GM19099 (cell line): Measurements from ENCODE around the gene HOXC4.

ENCODE experiments used
- POLR2A ChIP-seq: IDR thresholded peaks from 3 replicates; pipeline ENCODE4 v1.6.1; 2011; ENCODE audit warnings: low read depth; ENCODE audit not compliant: insufficient read length; ENCODE audit errors: extremely low read depth

Gene HOXC4

DNA sequence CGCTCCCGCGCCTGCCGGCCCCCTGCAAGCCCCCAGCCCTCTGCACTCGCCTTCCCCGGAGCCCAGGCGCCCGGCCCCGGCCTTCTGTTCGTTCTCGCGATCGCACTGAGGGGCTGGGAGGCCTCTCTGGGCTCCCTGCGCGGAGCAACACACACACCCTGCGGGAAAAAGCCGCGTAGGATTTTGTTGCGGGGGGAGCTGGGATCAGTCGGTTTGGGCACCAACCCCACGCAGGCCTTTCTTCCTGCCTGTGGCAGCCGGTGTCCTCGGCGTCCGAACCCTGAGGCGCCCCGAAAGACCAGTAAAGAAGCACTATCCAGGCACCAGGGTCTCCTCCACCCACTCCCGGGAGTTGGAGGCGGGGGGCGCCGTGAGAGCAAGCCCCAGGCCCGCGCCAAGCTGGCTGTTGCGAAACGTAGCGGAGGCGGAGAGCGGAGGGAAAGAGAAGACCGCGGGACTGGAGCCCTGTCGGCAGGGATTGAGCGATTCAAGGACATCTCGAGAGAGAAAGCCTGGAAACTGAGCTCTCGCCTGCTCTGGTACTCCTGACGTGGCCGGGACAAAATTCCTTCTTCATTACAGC is 22.7 kb upstream of the HOXC4 start:
- TF ChIP-seq POLR2A: no peak

- no peak for TF ChIP-seq POLR2A
These were observed 22.2 kb upstream of the HOXC4 start for GRCh38 chr12:54031480-54031879.

DNA sequence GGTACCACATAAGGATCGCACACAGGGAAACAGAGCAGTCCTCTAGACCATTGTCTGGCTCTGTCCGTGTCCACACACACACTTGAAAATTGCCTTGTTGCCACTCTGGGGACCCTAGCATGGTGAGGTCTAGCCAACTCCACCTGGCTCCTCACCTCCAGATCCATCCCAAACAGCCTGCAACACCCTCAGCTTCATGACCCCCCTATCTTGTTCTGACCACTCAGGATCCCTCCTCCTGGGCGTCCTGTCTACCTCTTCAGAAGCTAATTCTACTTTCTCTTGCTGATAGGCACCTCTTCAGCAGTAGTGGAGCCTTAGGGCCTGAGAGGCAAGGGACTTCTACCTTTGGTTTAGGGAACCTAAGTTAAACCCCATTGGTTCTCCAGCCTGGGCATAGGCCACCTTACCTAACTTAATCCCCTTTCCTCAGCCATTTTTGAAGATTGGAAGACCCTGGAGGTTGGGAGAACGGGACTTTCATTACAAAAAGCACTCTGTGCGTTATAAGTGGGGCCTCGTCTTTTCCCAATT is 21.5 kb upstream of the HOXC4 start:
- TF ChIP-seq POLR2A: no peak

GRCh38 chr12:54032627-54033100 is 21.0 kb upstream of the HOXC4 start, which contains the start of gene HOXC5:
Gene HOXC5 (plus strand): TSS chr12:54033050. CDS start chr12:54033123, 73 bp downstream.
- no peak for TF ChIP-seq POLR2A

GRCh38 chr12:54033106-54033979 is 20.3 kb upstream of the HOXC4 start:
- TF ChIP-seq POLR2A: no peak

GRCh38 chr12:54033980-54034784 is 19.5 kb upstream of the HOXC4 start:
- no peak for TF ChIP-seq POLR2A

DNA sequence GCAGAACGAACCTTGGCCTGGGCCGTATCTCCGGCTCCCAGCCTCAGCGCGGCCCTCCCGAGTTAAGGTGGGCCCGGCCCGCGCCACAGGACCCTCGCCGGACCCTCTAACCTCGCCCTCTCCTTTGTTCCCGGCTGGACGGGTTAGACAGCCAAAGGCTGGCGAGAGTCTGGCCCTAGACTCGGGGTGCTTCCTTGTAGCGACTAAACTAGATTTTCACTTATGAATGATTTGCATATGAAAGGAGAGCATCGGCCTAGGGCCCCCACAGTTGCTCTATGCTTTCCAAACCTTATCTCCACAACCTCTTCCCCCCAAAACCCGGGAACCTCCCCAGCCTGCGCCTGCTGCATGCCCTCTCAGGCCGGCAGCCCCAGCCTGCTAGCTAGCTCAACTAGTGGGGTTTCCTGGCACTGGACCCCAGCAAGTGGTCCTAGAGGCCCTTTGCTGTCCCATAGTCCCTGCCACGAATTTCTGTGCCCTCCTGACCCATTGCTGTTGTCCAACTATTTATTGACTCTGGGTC is 18.8 kb upstream of the HOXC4 start:
- no peak for TF ChIP-seq POLR2A

- no peak for TF ChIP-seq POLR2A
These were observed 17.9 kb upstream of the HOXC4 start for GRCh38 chr12:54035568-54036264.

DNA sequence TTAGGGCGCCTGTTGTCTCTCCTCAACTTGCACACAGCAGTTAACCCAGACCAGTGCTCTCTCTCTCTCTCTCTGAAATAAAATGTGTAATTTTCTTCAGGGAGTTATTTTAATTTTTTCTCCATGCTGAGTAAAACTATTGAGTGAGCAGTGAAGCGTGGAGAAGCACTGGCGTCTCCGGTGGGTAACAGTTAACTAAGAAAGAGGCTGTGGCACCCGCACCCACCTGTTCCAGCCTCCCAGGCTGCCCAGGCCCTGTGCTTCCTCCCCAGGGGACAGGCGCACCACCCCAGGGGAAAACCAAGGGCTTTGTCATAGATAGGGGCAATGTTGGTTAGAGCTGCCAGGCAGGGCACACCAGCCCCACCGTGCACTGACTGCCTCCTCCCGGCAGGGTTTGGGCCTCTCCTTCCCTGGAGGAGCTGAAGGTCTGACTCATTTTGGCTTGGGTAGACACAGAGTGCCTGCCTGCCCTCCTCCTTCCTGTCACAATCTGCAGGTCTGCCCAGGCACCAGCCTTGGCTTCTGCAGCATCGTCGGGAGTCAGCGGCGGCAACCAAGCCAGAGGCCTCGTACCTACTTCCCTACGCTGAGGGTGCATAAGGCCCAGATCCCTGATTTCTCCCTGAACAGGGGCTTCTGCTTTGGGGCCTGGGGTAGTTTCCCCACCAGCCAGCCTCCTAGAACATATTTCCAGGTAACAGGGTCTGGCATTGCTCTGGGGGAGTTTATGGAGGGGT is 16.8 kb upstream of the HOXC4 start:
- no peak for TF ChIP-seq POLR2A

- TF ChIP-seq POLR2A: no peak
These were observed 16.0 kb upstream of the HOXC4 start for GRCh38 chr12:54037360-54038283.

GRCh38 chr12:54038284-54038870 is 15.3 kb upstream of the HOXC4 start:
- no peak for TF ChIP-seq POLR2A

DNA sequence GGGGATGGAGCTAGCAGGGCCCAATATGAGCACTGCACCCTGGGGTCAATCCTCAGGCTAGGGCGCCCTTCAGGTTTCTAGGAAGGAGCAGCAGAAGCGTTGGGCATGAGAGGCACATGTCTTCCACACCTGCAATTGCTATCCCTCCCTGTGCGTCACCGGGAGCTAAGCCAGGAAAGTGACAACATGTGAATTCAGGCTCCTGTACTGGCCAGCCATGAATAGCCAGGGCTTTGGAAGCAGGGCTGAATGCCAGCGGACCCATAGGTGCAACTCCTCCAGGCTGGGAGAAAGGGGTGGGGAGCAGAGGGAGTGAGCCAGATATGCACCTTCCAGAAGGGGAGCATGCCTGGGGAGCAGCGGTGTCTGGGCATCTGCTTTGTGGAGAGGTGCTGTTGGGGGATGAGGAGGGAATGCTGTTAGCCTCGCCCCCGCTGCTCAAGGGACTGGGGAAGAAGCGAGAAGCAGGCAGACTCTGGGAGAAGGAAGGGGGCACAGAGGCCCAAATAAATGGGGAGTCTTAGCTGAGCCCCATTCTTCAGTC is 14.7 kb upstream of the HOXC4 start:
- TF ChIP-seq POLR2A: no peak
